Measurements from ENCODE around the gene GCC1. TPM values are rescaled to one million over a fixed set of nuclear protein-coding genes. Genes with fewer than 3 reads are reported as not detected.

The GCC1 gene
- total RNA-seq, 1 experiment from 2014 or later: 19.1 TPM

DNA sequence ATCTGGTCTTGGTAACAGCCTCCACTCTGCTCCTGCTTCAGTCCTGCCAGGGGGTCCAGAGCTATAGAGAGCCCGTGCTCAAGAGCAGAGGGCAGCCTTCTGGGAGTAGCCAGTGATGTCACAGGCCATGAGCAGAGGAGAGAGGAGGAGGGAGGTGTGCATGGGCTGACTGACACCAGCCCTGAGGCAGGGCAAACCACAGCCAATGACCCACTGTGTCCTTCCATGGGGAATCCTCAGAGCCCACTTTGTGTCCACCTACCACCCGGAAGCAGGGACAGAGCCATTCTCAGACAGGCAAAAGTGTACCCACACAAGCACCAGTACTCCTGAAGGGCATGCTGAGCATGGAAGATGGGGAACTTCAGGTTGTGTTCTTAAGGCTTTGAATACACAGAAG is 32.6 kb upstream of the GCC1 start, which contains the start of gene PAX4:
Gene PAX4 (minus strand): TSS at position 101 of the 400 bp plus-strand sequence. CDS start 2,214 bp downstream, outside the sequence.
- Histone ChIP-seq H3K27me3 (ENCODE audit: control insufficient read depth, insufficient read depth, low read length) (peaks cover 46% of the 10 kb centered on the region), H3K27ac (ENCODE audit: low read length) (no peak within 1 kb of the TSS), H3K4me3 (ENCODE audit: low read depth in 2 of 2, low read length in 2 of 2) (no peak within 1 kb of the TSS), H3K36me3 (ENCODE audit: control insufficient read depth, insufficient read depth, low read length) (no peaks in the 10 kb centered on the region), H3K4me1 (ENCODE audit: control insufficient read depth, insufficient read depth, low read length) (no peaks in the 10 kb centered on the region; the same call in 1 of the 2 replicates), H3K9me3 (ENCODE audit: control insufficient read depth, insufficient read depth, low read depth, low read length) (no peaks in the 10 kb centered on the region)
- no peak for TF ChIP-seq POLR2AphosphoS5 (IDR thresholded peaks at IDR 0.05; ENCODE audit: low read depth, low read length)
- TF ChIP-seq, protein P1, sequence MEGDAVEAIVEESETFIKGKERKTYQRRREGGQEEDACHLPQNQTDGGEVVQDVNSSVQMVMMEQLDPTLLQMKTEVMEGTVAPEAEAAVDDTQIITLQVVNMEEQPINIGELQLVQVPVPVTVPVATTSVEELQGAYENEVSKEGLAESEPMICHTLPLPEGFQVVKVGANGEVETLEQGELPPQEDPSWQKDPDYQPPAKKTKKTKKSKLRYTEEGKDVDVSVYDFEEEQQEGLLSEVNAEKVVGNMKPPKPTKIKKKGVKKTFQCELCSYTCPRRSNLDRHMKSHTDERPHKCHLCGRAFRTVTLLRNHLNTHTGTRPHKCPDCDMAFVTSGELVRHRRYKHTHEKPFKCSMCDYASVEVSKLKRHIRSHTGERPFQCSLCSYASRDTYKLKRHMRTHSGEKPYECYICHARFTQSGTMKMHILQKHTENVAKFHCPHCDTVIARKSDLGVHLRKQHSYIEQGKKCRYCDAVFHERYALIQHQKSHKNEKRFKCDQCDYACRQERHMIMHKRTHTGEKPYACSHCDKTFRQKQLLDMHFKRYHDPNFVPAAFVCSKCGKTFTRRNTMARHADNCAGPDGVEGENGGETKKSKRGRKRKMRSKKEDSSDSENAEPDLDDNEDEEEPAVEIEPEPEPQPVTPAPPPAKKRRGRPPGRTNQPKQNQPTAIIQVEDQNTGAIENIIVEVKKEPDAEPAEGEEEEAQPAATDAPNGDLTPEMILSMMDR (IDR thresholded peaks at IDR 0.05): no peak
- no peak for TF ChIP-seq SIN3A (IDR thresholded peaks at IDR 0.05; ENCODE audit: borderline replicate concordance, insufficient read depth, low read depth, low read length)
- ChIA-PET CTCF (no interaction called here), POLR2A (interaction anchor here (0.5 kb wide), 1 partner anchor 16 kb away, joined by 10 read pairs; no protein-coding TSS in a partner anchor)
- BruUV-seq (replicated peaks): no TSS peak
- no peak for DNase-seq (ENCODE audit: low read depth, low spot score)
- ATAC-seq: no peak
- intact Hi-C loops (cut with micrococcal nuclease; ENCODE audit: unreplicated experiment): no loop called here
- in situ Hi-C loops (cut with HindIII; ENCODE audit: low pct_unique_long_range_greater_than_20kb, low sequenced_read_pairs): no loop called here

- Histone ChIP-seq H3K27ac (ENCODE audit: low read length) (no peak overlapping the region), H3K9me3 (ENCODE audit: control insufficient read depth, insufficient read depth, low read depth, low read length) (no peaks in the 10 kb centered on the region), H3K36me3 (ENCODE audit: control insufficient read depth, insufficient read depth, low read length) (no peaks in the 10 kb centered on the region), H3K27me3 (ENCODE audit: control insufficient read depth, insufficient read depth, low read length) (peaks cover 43% of the 10 kb centered on the region), H3K4me1 (ENCODE audit: control insufficient read depth, insufficient read depth, low read length) (no peaks in the 10 kb centered on the region; the same call in 1 of the 2 replicates), H3K4me3 (ENCODE audit: low read depth in 2 of 2, low read length in 2 of 2) (no peak overlapping the region)
- ChIA-PET POLR2A (no interaction called here), CTCF (interaction anchor here (0.9 kb wide), 1 partner anchor 38 kb away, joined by 3 read pairs; no protein-coding TSS in a partner anchor)
- ATAC-seq (no peak), DNase-seq (ENCODE audit: low read depth, low spot score) (no peak)
- BruUV-seq (replicated peaks): no TSS peak
- in situ Hi-C loops (cut with HindIII; ENCODE audit: low pct_unique_long_range_greater_than_20kb, low sequenced_read_pairs): no loop called here
- TF ChIP-seq TCF7L2 (IDR thresholded peaks at IDR 0.05; ENCODE audit: low read depth, low read length) (no peak), SIN3A (IDR thresholded peaks at IDR 0.05; ENCODE audit: borderline replicate concordance, insufficient read depth, low read depth, low read length) (no peak), POLR2AphosphoS5 (IDR thresholded peaks at IDR 0.05; ENCODE audit: low read depth, low read length) (no peak)
- intact Hi-C loops (cut with micrococcal nuclease; ENCODE audit: unreplicated experiment): no loop called here
These were observed 31.3 kb upstream of the GCC1 start for GRCh38 chr7:127616724-127617123.

DNA sequence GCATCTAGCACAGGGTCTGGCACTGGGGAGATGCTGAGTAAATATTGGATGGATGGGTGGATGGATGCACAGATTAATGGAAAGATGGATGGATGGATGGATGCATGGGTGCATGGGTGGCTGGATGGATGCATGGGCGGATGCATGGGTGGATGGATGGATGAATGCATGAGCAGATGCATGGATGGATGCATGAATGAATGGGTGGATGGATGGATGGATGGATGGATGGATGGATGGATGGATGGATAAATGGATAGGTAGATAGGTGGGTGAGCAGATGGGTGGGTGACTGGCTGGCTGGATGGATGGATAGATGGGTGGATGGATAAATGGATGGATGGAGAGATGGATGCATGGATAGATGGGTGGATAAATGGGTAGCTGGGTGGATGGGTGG is 26.9 kb upstream of the GCC1 start:
- no peak for DNase-seq (ENCODE audit: low read depth, low spot score)
- POLR2A ChIA-PET: no interaction called here
- H3K27me3 ChIP-seq (ENCODE audit: control insufficient read depth, insufficient read depth, low read length): peaks cover 19% of the 10 kb centered on the region
- ATAC-seq: no peak
- intact Hi-C loops (cut with micrococcal nuclease; ENCODE audit: unreplicated experiment) (no loop called here), in situ Hi-C loops (cut with HindIII; ENCODE audit: low pct_unique_long_range_greater_than_20kb, low sequenced_read_pairs) (no loop called here)
- no peaks in the 10 kb centered on the region for H3K4me1 ChIP-seq (ENCODE audit: control insufficient read depth, insufficient read depth, low read length)
- H3K36me3 ChIP-seq (ENCODE audit: control insufficient read depth, insufficient read depth, low read length): no peaks in the 10 kb centered on the region
- H3K4me3 ChIP-seq (ENCODE audit: low read depth in 2 of 2, low read length in 2 of 2): no peak overlapping the region
- BruUV-seq (replicated peaks): no TSS peak
- TF ChIP-seq POLR2AphosphoS5 (IDR thresholded peaks at IDR 0.05; ENCODE audit: low read depth, low read length) (no peak), TCF7L2 (IDR thresholded peaks at IDR 0.05; ENCODE audit: low read depth, low read length) (no peak), SIN3A (IDR thresholded peaks at IDR 0.05; ENCODE audit: borderline replicate concordance, insufficient read depth, low read depth, low read length) (no peak)
- TF ChIP-seq, protein P1 (IDR thresholded peaks at IDR 0.05): no peak
- TF ChIP-seq, protein P2, sequence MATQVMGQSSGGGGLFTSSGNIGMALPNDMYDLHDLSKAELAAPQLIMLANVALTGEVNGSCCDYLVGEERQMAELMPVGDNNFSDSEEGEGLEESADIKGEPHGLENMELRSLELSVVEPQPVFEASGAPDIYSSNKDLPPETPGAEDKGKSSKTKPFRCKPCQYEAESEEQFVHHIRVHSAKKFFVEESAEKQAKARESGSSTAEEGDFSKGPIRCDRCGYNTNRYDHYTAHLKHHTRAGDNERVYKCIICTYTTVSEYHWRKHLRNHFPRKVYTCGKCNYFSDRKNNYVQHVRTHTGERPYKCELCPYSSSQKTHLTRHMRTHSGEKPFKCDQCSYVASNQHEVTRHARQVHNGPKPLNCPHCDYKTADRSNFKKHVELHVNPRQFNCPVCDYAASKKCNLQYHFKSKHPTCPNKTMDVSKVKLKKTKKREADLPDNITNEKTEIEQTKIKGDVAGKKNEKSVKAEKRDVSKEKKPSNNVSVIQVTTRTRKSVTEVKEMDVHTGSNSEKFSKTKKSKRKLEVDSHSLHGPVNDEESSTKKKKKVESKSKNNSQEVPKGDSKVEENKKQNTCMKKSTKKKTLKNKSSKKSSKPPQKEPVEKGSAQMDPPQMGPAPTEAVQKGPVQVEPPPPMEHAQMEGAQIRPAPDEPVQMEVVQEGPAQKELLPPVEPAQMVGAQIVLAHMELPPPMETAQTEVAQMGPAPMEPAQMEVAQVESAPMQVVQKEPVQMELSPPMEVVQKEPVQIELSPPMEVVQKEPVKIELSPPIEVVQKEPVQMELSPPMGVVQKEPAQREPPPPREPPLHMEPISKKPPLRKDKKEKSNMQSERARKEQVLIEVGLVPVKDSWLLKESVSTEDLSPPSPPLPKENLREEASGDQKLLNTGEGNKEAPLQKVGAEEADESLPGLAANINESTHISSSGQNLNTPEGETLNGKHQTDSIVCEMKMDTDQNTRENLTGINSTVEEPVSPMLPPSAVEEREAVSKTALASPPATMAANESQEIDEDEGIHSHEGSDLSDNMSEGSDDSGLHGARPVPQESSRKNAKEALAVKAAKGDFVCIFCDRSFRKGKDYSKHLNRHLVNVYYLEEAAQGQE (IDR thresholded peaks at IDR 0.05; ENCODE audit: insufficient read depth in 1 of 2, low read depth in 2 of 2, low read length in 1 of 2): no peak
- H3K27ac ChIP-seq (ENCODE audit: low read length): no peak overlapping the region
- CTCF ChIA-PET: no interaction called here
- H3K9me3 ChIP-seq (ENCODE audit: control insufficient read depth, insufficient read depth, low read depth, low read length): no peaks in the 10 kb centered on the region

Data from Panc1 (cell line).